ENCODE measurements around the gene ESR1.

ESR1 gene

GRCh38 chr6:152053332-152053731 is 245.8 kb downstream of the ESR1 start:
- no peak for DNase-seq (ENCODE audit: low read depth)
- no peak overlapping the region for H3K4me3 ChIP-seq (ENCODE audit: low read depth, low read length)
- TF ChIP-seq CTCF (IDR thresholded peaks at IDR 0.05; ENCODE audit: low read depth, low read length, missing control alignments) = no peak
- in situ Hi-C loops (cut with HindIII; ENCODE audit: low sequenced_read_pairs) = no loop called here

- in situ Hi-C loops (cut with HindIII; ENCODE audit: low sequenced_read_pairs) = no loop called here
- no peak for TF ChIP-seq CTCF (IDR thresholded peaks at IDR 0.05; ENCODE audit: low read depth, low read length, missing control alignments)
- no peak for DNase-seq (ENCODE audit: low read depth)
- H3K4me3 ChIP-seq (ENCODE audit: low read depth, low read length) = no peak overlapping the region
These were observed 247.0 kb downstream of the ESR1 start for GRCh38 chr6:152054441-152054840.

GRCh38 chr6:152055517-152055916 is 248.0 kb downstream of the ESR1 start:
- DNase-seq (ENCODE audit: low read depth) = no peak
- TF ChIP-seq CTCF (IDR thresholded peaks at IDR 0.05; ENCODE audit: low read depth, low read length, missing control alignments) = no peak
- in situ Hi-C loops (cut with HindIII; ENCODE audit: low sequenced_read_pairs) = no loop called here
- H3K4me3 ChIP-seq (ENCODE audit: low read depth, low read length) = no peak overlapping the region

- in situ Hi-C loops (cut with HindIII; ENCODE audit: low sequenced_read_pairs) = no loop called here
- no peak overlapping the region for H3K4me3 ChIP-seq (ENCODE audit: low read depth, low read length)
- TF ChIP-seq CTCF (IDR thresholded peaks at IDR 0.05; ENCODE audit: low read depth, low read length, missing control alignments) = no peak
- DNase-seq (ENCODE audit: low read depth) = no peak
These were observed 250.5 kb downstream of the ESR1 start for GRCh38 chr6:152057832-152058498.

GRCh38 chr6:152059909-152060308 is 252.4 kb downstream of the ESR1 start:
- no peak overlapping the region for H3K4me3 ChIP-seq (ENCODE audit: low read depth, low read length)
- no peak for DNase-seq (ENCODE audit: low read depth)
- in situ Hi-C loops (cut with HindIII; ENCODE audit: low sequenced_read_pairs) = no loop called here
- TF ChIP-seq CTCF (IDR thresholded peaks at IDR 0.05; ENCODE audit: low read depth, low read length, missing control alignments) = no peak

DNA sequence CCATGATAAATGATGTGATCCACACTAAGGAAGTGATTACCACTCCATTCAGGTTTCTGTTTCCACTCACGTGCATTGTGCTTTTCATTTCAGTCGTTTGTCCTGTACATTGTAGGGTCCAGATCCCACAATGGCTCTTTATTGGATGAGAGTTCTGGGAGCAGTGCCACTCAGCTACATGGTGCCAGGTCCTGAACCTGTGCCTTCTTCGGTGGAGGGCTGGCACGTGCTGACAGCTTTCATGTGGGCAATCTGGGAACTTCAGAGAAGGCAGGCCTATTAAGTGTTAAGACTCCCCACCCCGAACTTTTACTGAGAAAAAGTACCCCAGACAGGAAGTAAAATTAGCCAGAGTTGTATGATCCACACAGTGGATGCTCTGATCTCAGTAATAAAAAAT is 255.0 kb downstream of the ESR1 start:
- TF ChIP-seq CTCF (IDR thresholded peaks at IDR 0.05; ENCODE audit: low read depth, low read length, missing control alignments) = no peak
- DNase-seq (ENCODE audit: low read depth) = no peak
- no peak overlapping the region for H3K4me3 ChIP-seq (ENCODE audit: low read depth, low read length)
- in situ Hi-C loops (cut with HindIII; ENCODE audit: low sequenced_read_pairs) = no loop called here

All from astrocyte of the cerebellum (primary cell).